HEK293 (cell line): ENCODE results near the gene OR10A5.

ENCODE experiments used
- CTCF ChIA-PET: fragments of 350-600 bp; formaldehyde crosslinking; extraction: SDS; loops from one replicate; lab custom pipeline; 2021; ENCODE audit warnings: antibody characterized with exemption; lab: Yijun Ruan, JAX
- POLR2A ChIA-PET: fragments of 300-600 bp; formaldehyde crosslinking; extraction: SDS; loops from one replicate; lab custom pipeline; 2020; ENCODE audit warnings: antibody characterized with exemption, inconsistent platforms; lab: Yijun Ruan, JAX
- H3K27ac ChIP-seq: fragments of 200-500 bp; sonication (Bioruptor generic); 2 replicates; pipeline ENCODE4 v1.5.1; 2014; ENCODE audit warnings: low read depth, low read length, control low read depth, inconsistent platforms; ENCODE audit errors: extremely low read depth
- H3K36me3 ChIP-seq, 2 experiments: fragments of 200-500 bp in 1 of 2; sonication (Bioruptor generic) in 1 of 2; 1 replicate in 1 of 2; 2 replicates in 1 of 2; pipeline ENCODE4 v1.5.1; 2014 to 2017; ENCODE audit warnings: inconsistent platforms in 2 of 2, low read length in 2 of 2; ENCODE audit not compliant: control insufficient read depth in 2 of 2, insufficient read depth in 1 of 2
- H3K4me1 ChIP-seq: fragments of 200-500 bp; sonication (Bioruptor generic); 2 replicates; pipeline ENCODE4 v1.5.1; 2014; ENCODE audit warnings: mild to moderate bottlenecking, low read length, inconsistent platforms; ENCODE audit not compliant: control insufficient read depth, insufficient read depth
- H3K4me3 ChIP-seq: 2 replicates; pipeline ENCODE4 v1.5.1; 2011; ENCODE audit warnings: low read depth, mild to moderate bottlenecking, control low read depth, low read length, moderate library complexity
- H3K9me3 ChIP-seq: fragments of 200-500 bp; sonication (Bioruptor generic); 2 replicates; pipeline ENCODE4 v1.5.1; 2014; ENCODE audit warnings: low read depth, low read length, inconsistent platforms; ENCODE audit not compliant: control insufficient read depth, insufficient read depth
- KLF16 ChIP-seq: fragments of 450-650 bp; formaldehyde crosslinking; IDR thresholded peaks from 2 replicates; pipeline ENCODE4 v1.5.1; 2017; ENCODE audit warnings: missing biosample characterization, missing genetic modification characterization
- MYNN ChIP-seq: fragments of 450-650 bp; formaldehyde crosslinking; IDR thresholded peaks from 2 replicates; pipeline ENCODE4 v1.5.1; 2016; ENCODE audit warnings: missing biosample characterization, missing genetic modification characterization, borderline replicate concordance
- MZF1 ChIP-seq: fragments of 450-650 bp; formaldehyde crosslinking; IDR thresholded peaks from 2 replicates; pipeline ENCODE4 v1.5.1; 2017; ENCODE audit warnings: missing biosample characterization, missing genetic modification characterization, borderline replicate concordance
- ZBTB48 ChIP-seq: fragments of 450-650 bp; formaldehyde crosslinking; IDR thresholded peaks from 2 replicates; pipeline ENCODE4 v1.5.1; 2016; ENCODE audit warnings: missing biosample characterization, missing genetic modification characterization
- ZFP37 ChIP-seq: fragments of 450-650 bp; formaldehyde crosslinking; IDR thresholded peaks from 2 replicates; pipeline ENCODE4 v1.5.1; 2016; ENCODE audit warnings: missing biosample characterization, missing genetic modification characterization
- ZFP69B ChIP-seq: fragments of 450-650 bp; formaldehyde crosslinking; IDR thresholded peaks from 2 replicates; pipeline ENCODE4 v1.5.1; 2016; ENCODE audit warnings: missing biosample characterization, missing genetic modification characterization
- ZNF146 ChIP-seq: fragments of 450-650 bp; formaldehyde crosslinking; IDR thresholded peaks from 2 replicates; pipeline ENCODE4 v1.5.1; 2016; ENCODE audit warnings: missing biosample characterization, missing genetic modification characterization
- ZNF174 ChIP-seq: fragments of 450-650 bp; formaldehyde crosslinking; IDR thresholded peaks from 2 replicates; pipeline ENCODE4 v1.5.0; 2017; ENCODE audit warnings: missing biosample characterization, mild to moderate bottlenecking, missing genetic modification characterization
- ZNF18 ChIP-seq: fragments of 450-650 bp; formaldehyde crosslinking; IDR thresholded peaks from 2 replicates; pipeline ENCODE4 v1.5.1; 2016; ENCODE audit warnings: missing biosample characterization, missing genetic modification characterization
- ZNF211 ChIP-seq: fragments of 450-650 bp; formaldehyde crosslinking; IDR thresholded peaks from 2 replicates; pipeline ENCODE4 v1.5.1; 2016; ENCODE audit warnings: low read depth, missing biosample characterization, missing genetic modification characterization
- ZNF214 ChIP-seq: fragments of 450-650 bp; formaldehyde crosslinking; IDR thresholded peaks from 2 replicates; pipeline ENCODE4 v1.5.1; 2017; ENCODE audit warnings: missing biosample characterization, mild to moderate bottlenecking, missing genetic modification characterization, borderline replicate concordance
- ZNF391 ChIP-seq: fragments of 450-650 bp; formaldehyde crosslinking; IDR thresholded peaks from 2 replicates; pipeline ENCODE4 v1.5.1; 2016; ENCODE audit warnings: low read depth, missing biosample characterization, missing genetic modification characterization, borderline replicate concordance
- ZNF558 ChIP-seq: fragments of 450-650 bp; formaldehyde crosslinking; IDR thresholded peaks from 2 replicates; pipeline ENCODE4 v1.5.1; 2016; ENCODE audit warnings: missing biosample characterization, missing genetic modification characterization
- ZNF600 ChIP-seq: fragments of 450-650 bp; formaldehyde crosslinking; IDR thresholded peaks from 2 replicates; pipeline ENCODE4 v1.5.1; 2016; ENCODE audit warnings: missing biosample characterization, missing genetic modification characterization
- ZNF626 ChIP-seq: fragments of 450-650 bp; sonication (Bioruptor Pico); formaldehyde crosslinking; IDR thresholded peaks from 2 replicates; pipeline ENCODE4 v1.5.1; 2018; ENCODE audit warnings: missing biosample characterization, missing genetic modification characterization, inconsistent platforms
- ZNF629 ChIP-seq: fragments of 450-650 bp; formaldehyde crosslinking; IDR thresholded peaks from 2 replicates; pipeline ENCODE4 v1.5.1; 2017; ENCODE audit warnings: missing biosample characterization, missing genetic modification characterization
- ZNF654 ChIP-seq: fragments of 450-650 bp; formaldehyde crosslinking; IDR thresholded peaks from 2 replicates; pipeline ENCODE4 v1.5.1; 2016; ENCODE audit warnings: low read depth, missing biosample characterization, missing genetic modification characterization
- ZNF768 ChIP-seq: fragments of 450-650 bp; formaldehyde crosslinking; IDR thresholded peaks from 2 replicates; pipeline ENCODE4 v1.5.1; 2018; ENCODE audit warnings: missing biosample characterization, mild to moderate bottlenecking, missing genetic modification characterization
- ZNF777 ChIP-seq: fragments of 450-650 bp; formaldehyde crosslinking; IDR thresholded peaks from 2 replicates; pipeline ENCODE4 v1.5.1; 2017; ENCODE audit warnings: missing biosample characterization, missing genetic modification characterization, borderline replicate concordance
- ZSCAN23 ChIP-seq: fragments of 450-650 bp; formaldehyde crosslinking; IDR thresholded peaks from 2 replicates; pipeline ENCODE4 v1.5.1; 2016; ENCODE audit warnings: missing biosample characterization, missing genetic modification characterization
- TF ChIP-seq, protein P1 (sequence below): fragments of 450-650 bp; formaldehyde crosslinking; IDR thresholded peaks from 2 replicates; pipeline ENCODE4 v1.5.1; 2016; ENCODE audit warnings: missing biosample characterization, missing genetic modification characterization
- TF ChIP-seq, protein P2 (sequence below): fragments of 450-650 bp; formaldehyde crosslinking; IDR thresholded peaks from 2 replicates; pipeline ENCODE4 v1.5.1; 2016; ENCODE audit warnings: missing biosample characterization, missing genetic modification characterization
- TF ChIP-seq, protein P3 (sequence below): fragments of 450-650 bp; formaldehyde crosslinking; IDR thresholded peaks from 2 replicates; pipeline ENCODE4 v1.5.1; 2016; ENCODE audit warnings: missing biosample characterization, missing genetic modification characterization

OR10A5 gene

GRCh38 chr11:6862961-6863360 lies 17.5 kb downstream of the OR10A5 start, which contains the start of gene OR10A2 (continued):
- no peak for TF ChIP-seq KLF16 (tag by site-specific recombination)
- no peak for TF ChIP-seq ZSCAN23 (tag by site-specific recombination)
- no peak for TF ChIP-seq ZNF211 (tag by site-specific recombination)
- TF ChIP-seq, all 188 proteins: peak for 0

GRCh38 chr11:6864438-6864837 lies 19.0 kb downstream of the OR10A5 start:
- H3K4me3 ChIP-seq, result no peak overlapping the region
- H3K4me1 ChIP-seq, result no peaks in the 10 kb centered on the region
- H3K36me3 ChIP-seq, result no peaks in the 10 kb centered on the region
- ChIA-PET CTCF (interaction anchor here (2.4 kb wide), 1 partner anchor 52 kb away, joined by 12 read pairs; no protein-coding TSS in a partner anchor), POLR2A (no interaction called here)
- no peak overlapping the region for H3K27ac ChIP-seq
- TF ChIP-seq ZNF777 (tag by site-specific recombination), result no peak
- TF ChIP-seq ZNF391 (tag by site-specific recombination), result no peak
- no peak for TF ChIP-seq ZNF214 (tag by site-specific recombination)
- no peak for TF ChIP-seq ZFP69B (tag by site-specific recombination)
- TF ChIP-seq, protein P1, sequence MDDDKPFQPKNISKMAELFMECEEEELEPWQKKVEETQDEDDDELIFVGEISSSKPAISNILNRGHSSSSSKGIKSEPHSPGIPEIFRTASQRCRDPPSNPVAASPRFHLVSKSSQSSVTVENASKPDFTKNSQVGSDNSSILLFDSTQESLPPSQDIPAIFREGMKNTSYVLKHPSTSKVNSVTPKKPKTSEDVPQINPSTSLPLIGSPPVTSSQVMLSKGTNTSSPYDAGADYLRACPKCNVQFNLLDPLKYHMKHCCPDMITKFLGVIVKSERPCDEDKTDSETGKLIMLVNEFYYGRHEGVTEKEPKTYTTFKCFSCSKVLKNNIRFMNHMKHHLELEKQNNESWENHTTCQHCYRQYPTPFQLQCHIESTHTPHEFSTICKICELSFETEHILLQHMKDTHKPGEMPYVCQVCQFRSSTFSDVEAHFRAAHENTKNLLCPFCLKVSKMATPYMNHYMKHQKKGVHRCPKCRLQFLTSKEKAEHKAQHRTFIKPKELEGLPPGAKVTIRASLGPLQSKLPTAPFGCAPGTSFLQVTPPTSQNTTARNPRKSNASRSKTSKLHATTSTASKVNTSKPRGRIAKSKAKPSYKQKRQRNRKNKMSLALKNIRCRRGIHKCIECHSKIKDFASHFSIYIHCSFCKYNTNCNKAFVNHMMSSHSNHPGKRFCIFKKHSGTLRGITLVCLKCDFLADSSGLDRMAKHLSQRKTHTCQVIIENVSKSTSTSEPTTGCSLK (tag by site-specific recombination), result no peak
- TF ChIP-seq, protein P2, sequence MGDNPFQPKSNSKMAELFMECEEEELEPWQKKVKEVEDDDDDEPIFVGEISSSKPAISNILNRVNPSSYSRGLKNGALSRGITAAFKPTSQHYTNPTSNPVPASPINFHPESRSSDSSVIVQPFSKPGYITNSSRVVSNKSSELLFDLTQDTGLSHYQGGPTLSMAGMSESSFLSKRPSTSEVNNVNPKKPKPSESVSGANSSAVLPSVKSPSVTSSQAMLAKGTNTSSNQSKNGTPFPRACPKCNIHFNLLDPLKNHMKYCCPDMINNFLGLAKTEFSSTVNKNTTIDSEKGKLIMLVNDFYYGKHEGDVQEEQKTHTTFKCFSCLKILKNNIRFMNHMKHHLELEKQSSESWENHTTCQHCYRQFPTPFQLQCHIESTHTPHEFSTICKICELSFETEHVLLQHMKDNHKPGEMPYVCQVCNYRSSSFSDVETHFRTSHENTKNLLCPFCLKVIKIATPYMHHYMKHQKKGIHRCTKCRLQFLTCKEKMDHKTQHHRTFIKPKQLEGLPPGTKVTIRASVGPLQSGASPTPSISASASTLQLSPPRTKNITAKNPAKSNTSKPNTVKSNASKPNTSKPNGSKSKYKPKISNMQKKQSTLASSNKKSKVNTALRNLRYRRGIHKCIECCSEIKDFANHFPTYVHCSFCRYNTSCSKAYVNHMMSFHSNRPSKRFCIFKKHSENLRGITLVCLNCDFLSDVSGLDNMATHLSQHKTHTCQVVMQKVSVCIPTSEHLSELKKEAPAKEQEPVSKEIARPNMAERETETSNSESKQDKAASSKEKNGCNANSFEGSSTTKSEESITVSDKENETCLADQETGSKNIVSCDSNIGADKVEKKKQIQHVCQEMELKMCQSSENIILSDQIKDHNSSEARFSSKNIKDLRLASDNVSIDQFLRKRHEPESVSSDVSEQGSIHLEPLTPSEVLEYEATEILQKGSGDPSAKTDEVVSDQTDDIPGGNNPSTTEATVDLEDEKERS, result no peak
- TF ChIP-seq ZNF558, result no peak
- TF ChIP-seq ZNF18, result no peak
- TF ChIP-seq ZBTB48 (tag by site-specific recombination), result no peak
- no peak for TF ChIP-seq ZNF654 (tag by site-specific recombination)
- no peak for TF ChIP-seq ZFP37 (tag by site-specific recombination)
- TF ChIP-seq MYNN, result no peak
- TF ChIP-seq ZNF629 (tag by site-specific recombination), result no peak
- TF ChIP-seq ZNF146 (tag by site-specific recombination), result no peak
- TF ChIP-seq MZF1 (tag by site-specific recombination), result no peak
- TF ChIP-seq, protein P3, sequence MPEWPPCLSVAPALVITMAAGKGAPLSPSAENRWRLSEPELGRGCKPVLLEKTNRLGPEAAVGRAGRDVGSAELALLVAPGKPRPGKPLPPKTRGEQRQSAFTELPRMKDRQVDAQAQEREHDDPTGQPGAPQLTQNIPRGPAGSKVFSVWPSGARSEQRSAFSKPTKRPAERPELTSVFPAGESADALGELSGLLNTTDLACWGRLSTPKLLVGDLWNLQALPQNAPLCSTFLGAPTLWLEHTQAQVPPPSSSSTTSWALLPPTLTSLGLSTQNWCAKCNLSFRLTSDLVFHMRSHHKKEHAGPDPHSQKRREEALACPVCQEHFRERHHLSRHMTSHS, result no peak
- no peak for TF ChIP-seq ZNF174 (tag by site-specific recombination)
- no peak for TF ChIP-seq ZNF768 (tag by site-specific recombination)
- no peak for TF ChIP-seq ZNF600 (tag by site-specific recombination)
- no peak for TF ChIP-seq ZNF626 (tag by site-specific recombination)
- H3K9me3 ChIP-seq, result no peaks in the 10 kb centered on the region
